ENCODE data around the gene PDE7B.
"Not testable (repeated sequence)": the region's sequence is repeated elsewhere in the genome, so short reads cannot be mapped to it uniquely, and the experiment has no call there.

The PDE7B gene

GRCh38 chr6:136137008-136137692 is 285.6 kb downstream of the PDE7B start:
- H3K27ac ChIP-seq, result no peak overlapping the region
- TF ChIP-seq ZFX (IDR thresholded peaks at IDR 0.05; ENCODE audit: borderline replicate concordance) (no peak), CTCF (IDR thresholded peaks at IDR 0.05) (no peak)

- TF ChIP-seq ZFX (IDR thresholded peaks at IDR 0.05; ENCODE audit: borderline replicate concordance) (no peak), CTCF (IDR thresholded peaks at IDR 0.05) (no peak)
- H3K27ac ChIP-seq, result no peak overlapping the region
Observed at GRCh38 chr6:136137739-136138402, 286.4 kb downstream of the PDE7B start.

- H3K27ac ChIP-seq, result not testable (repeated sequence)
Observed at GRCh38 chr6:136139111-136139510, 287.6 kb downstream of the PDE7B start.

- TF ChIP-seq ZFX (IDR thresholded peaks at IDR 0.05; ENCODE audit: borderline replicate concordance) (no peak), CTCF (IDR thresholded peaks at IDR 0.05) (no peak)
- no peak overlapping the region for H3K27ac ChIP-seq
Observed at GRCh38 chr6:136144251-136145023, 292.9 kb downstream of the PDE7B start.

- no peak for TF ChIP-seq CTCF (IDR thresholded peaks at IDR 0.05)
- H3K27ac ChIP-seq, result no peak overlapping the region
Observed at GRCh38 chr6:136146130-136146529, 294.6 kb downstream of the PDE7B start.

GRCh38 chr6:136147342-136147741 is 295.8 kb downstream of the PDE7B start:
- no peak overlapping the region for H3K27ac ChIP-seq
- no peak for TF ChIP-seq ZFX (IDR thresholded peaks at IDR 0.05; ENCODE audit: borderline replicate concordance)
- TF ChIP-seq CTCF (IDR thresholded peaks at IDR 0.05), result no peak

- no peak overlapping the region for H3K27ac ChIP-seq
- TF ChIP-seq ZFX (IDR thresholded peaks at IDR 0.05; ENCODE audit: borderline replicate concordance) (no peak), CTCF (IDR thresholded peaks at IDR 0.05) (no peak)
Observed at GRCh38 chr6:136148051-136148450, 296.6 kb downstream of the PDE7B start.

Measured in 22Rv1 (cell line).